IPS DF 6.9 (cell line): Measurements from ENCODE around the gene RNF151.

ENCODE experiments used
- DNase-seq: peaks from one replicate; pipeline ENCODE4 v3.0.0-alpha.2; 2013; ENCODE audit warnings: low read depth, low spot score
- H3K27ac ChIP-seq: one replicate; pipeline ENCODE4 v1.5.1; 2013; ENCODE audit warnings: low read length, control low read depth
- H3K27me3 ChIP-seq: 2 replicates; pipeline ENCODE4 v1.6.1; 2013; ENCODE audit warnings: mild to moderate bottlenecking, low read length; ENCODE audit not compliant: control insufficient read depth, insufficient read depth
- H3K36me3 ChIP-seq: 2 replicates; pipeline ENCODE4 v1.6.1; 2013; ENCODE audit warnings: low read length; ENCODE audit not compliant: control insufficient read depth, insufficient read depth
- H3K4me1 ChIP-seq: 2 replicates; pipeline ENCODE4 v1.6.1; 2013; ENCODE audit warnings: low read length; ENCODE audit not compliant: control insufficient read depth, insufficient read depth
- H3K4me3 ChIP-seq: 2 replicates; pipeline ENCODE4 v1.5.1; 2013; ENCODE audit warnings: mild to moderate bottlenecking, low read length
- H3K9me3 ChIP-seq: 2 replicates; pipeline ENCODE4 v1.6.1; 2013; ENCODE audit warnings: low read length, inconsistent platforms; ENCODE audit not compliant: control insufficient read depth, insufficient read depth
- WGBS: extraction: QIAGEN DNeasy Blood & Tissue Kit; methylation state at CpG from one replicate; pipeline ENCODE4 v1.1.7; 2013; ENCODE audit warnings: mixed read lengths, missing lambda C conversion rate; ENCODE audit not compliant: insufficient read length, insufficient coverage; 5-methylcytosine and 5-hydroxymethylcytosine counted together

Gene RNF151

DNA sequence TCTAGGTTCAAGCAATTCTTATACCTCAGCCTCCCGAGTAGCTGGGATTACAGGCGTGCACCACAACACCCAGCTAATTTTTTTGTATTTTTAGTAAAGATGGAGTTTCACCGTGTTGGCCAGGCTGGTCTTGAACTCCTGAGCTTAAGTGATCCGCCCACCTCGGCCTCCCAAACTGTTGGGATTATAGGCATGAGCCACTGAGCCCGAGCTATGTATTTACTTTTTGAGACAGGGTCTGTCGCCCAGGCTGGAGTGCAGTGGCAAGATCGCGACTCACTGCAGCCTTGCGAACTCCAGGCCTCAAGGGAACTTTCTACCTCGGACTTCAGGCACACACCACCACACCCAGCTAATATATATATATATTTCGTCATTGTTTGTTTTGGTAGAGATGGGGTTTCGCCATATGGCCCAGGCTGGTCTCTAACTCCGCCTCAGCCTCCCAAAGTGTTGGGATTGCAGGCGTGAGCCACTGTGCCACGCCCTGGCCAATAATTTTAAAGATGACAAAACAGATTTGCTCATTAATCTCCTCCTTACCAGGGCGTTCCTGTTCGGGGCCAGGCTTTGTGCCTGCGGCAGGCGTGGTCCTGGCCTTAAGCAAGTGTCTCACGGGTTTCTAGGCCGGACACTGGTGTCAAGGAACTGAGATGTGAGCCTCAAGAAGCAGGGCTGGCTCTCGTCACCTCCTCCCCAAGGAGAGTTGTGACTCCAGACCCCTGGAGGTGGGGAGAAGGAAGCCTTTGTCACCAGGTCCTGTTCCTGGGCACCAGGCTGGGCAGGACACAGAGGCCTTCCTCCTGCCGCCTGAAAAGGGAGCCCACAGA is 48.7 kb downstream of the RNF151 start:
- H3K36me3 ChIP-seq = no peaks in the 10 kb centered on the region
- no peaks in the 10 kb centered on the region; the same call in 1 of the 2 replicates for H3K4me1 ChIP-seq
- DNase-seq = no peak
- no peak overlapping the region for H3K27ac ChIP-seq
- peaks cover 12% of the 10 kb centered on the region; the same call in 1 of the 2 replicates for H3K27me3 ChIP-seq
- WGBS = no CpG with 5 or more reads among the region's 24 CpGs
- no peaks in the 10 kb centered on the region for H3K9me3 ChIP-seq
- no peak overlapping the region for H3K4me3 ChIP-seq

DNA sequence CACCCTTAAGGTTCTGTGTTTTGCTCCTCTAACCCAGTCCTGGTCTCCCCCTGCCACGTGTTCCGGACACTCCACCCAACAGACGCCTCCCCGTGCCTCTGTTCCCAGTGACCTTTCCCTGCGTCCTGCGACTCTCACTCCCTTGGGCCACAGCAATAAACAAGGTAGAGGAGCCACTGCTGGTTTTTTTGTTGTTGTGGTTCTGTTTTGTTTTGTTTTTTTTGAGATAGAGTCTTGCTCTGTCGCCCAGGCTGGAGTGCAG is 49.2 kb downstream of the RNF151 start:
- H3K27me3 ChIP-seq = peaks cover 14% of the 10 kb centered on the region
- no peaks in the 10 kb centered on the region for H3K36me3 ChIP-seq
- H3K27ac ChIP-seq = no peak overlapping the region
- no peak for DNase-seq
- no peaks in the 10 kb centered on the region for H3K4me1 ChIP-seq
- no peak overlapping the region for H3K4me3 ChIP-seq
- no CpG with 5 or more reads among the region's 7 CpGs for WGBS
- no peaks in the 10 kb centered on the region for H3K9me3 ChIP-seq

- DNase-seq = no peak
- no peaks in the 10 kb centered on the region for H3K9me3 ChIP-seq
- peaks cover 17% of the 10 kb centered on the region for H3K27me3 ChIP-seq
- WGBS = no CpG with 5 or more reads among the region's 13 CpGs
- H3K4me1 ChIP-seq = no peaks in the 10 kb centered on the region
- H3K4me3 ChIP-seq = no peak overlapping the region
- H3K27ac ChIP-seq = no peak overlapping the region
- H3K36me3 ChIP-seq = no peaks in the 10 kb centered on the region
Observed at GRCh38 chr16:2016407-2016922, 49.8 kb downstream of the RNF151 start.
